SK-N-MC (cell line): ENCODE data around the gene TP63.

ENCODE experiments used
- EZH2 ChIP-seq: fragments of 200-600 bp; sonication (generic); IDR thresholded peaks from one replicate; pipeline ENCODE4 v1.6.1; 2017; ENCODE audit warnings: antibody characterized with exemption
- POLR2AphosphoS5 ChIP-seq: IDR thresholded peaks from 2 replicates; pipeline ENCODE4 v1.6.1; 2012; ENCODE audit warnings: mild to moderate bottlenecking, low read depth, low read length, borderline replicate concordance

- no peak for TF ChIP-seq EZH2
- no peak for TF ChIP-seq POLR2AphosphoS5
These were observed 140.8 kb downstream of the TP63 start for GRCh38 chr3:189771842-189772450.
